ENCODE data around the gene DLX5.

The DLX5 gene

GRCh38 chr7:97018126-97018601 is 6.5 kb downstream of the DLX5 start:
- DNase-seq: no peak

- no peak for DNase-seq
Measured at GRCh38 chr7:97017192-97018125, 7.2 kb downstream of the DLX5 start.

GRCh38 chr7:97016381-97017191 is 8.0 kb downstream of the DLX5 start:
- no peak for DNase-seq

- no peak for DNase-seq
Measured at GRCh38 chr7:97015756-97016380, 8.8 kb downstream of the DLX5 start.

- no peak for DNase-seq
Measured at GRCh38 chr7:97015279-97015678, 9.4 kb downstream of the DLX5 start.

- DNase-seq: no peak
Measured at GRCh38 chr7:97014145-97014750, 10.4 kb downstream of the DLX5 start.

GRCh38 chr7:97013845-97014134 is 10.8 kb downstream of the DLX5 start:
- no peak for DNase-seq

GRCh38 chr7:97013134-97013844 is 11.3 kb downstream of the DLX5 start:
- DNase-seq: no peak

GRCh38 chr7:97012365-97013133 is 12.1 kb downstream of the DLX5 start:
- no peak for DNase-seq

- DNase-seq: no peak
Measured at GRCh38 chr7:97011536-97012364, 12.9 kb downstream of the DLX5 start.

- no peak for DNase-seq
Measured at GRCh38 chr7:97011104-97011503, 13.5 kb downstream of the DLX5 start.

- no peak for DNase-seq
Measured at GRCh38 chr7:97009753-97010732, 14.6 kb downstream of the DLX5 start.

GRCh38 chr7:97008275-97008917 is 16.2 kb downstream of the DLX5 start:
- no peak for DNase-seq

GRCh38 chr7:97007583-97007861 is 17.1 kb downstream of the DLX5 start:
- no peak for DNase-seq

- DNase-seq: no peak
Measured at GRCh38 chr7:97006816-97007582, 17.6 kb downstream of the DLX5 start.

- peak; percentile 55 for DNase-seq
Measured at GRCh38 chr7:97006055-97006815, 18.4 kb downstream of the DLX5 start.
